Kidney (tissue), 14 donors: Measurements from ENCODE around the gene FNTB. TPM values are rescaled to one million over a fixed set of nuclear protein-coding genes. Genes with fewer than 3 reads are reported as not detected.

Source experiments
- DNase-seq, 5 donors: peaks; one replicate each; pipeline ENCODE4 v3.0.0-alpha.2; 2013 to 2020
- FAIRE-seq: peaks from 2 replicates; lab custom pipeline; 2012; peaks lifted over from hg19 to GRCh38; lab: Jason Lieb, UNC
- H3K27ac ChIP-seq, 2 donors: one replicate each; pipeline ENCODE4 v1.7.0; 2013; ENCODE audit warnings: low read depth in 2 of 2, low read length in 2 of 2, inconsistent platforms in 1 of 2
- H3K27me3 ChIP-seq: one replicate; pipeline ENCODE4 v1.7.1; 2013; ENCODE audit warnings: low read length, inconsistent platforms; ENCODE audit not compliant: control insufficient read depth, insufficient read depth
- H3K36me3 ChIP-seq, 3 donors: one replicate each; pipeline versions ENCODE4 v1.7.0 to v1.7.1; 2013; ENCODE audit warnings: low read length in 3 of 3, control low read depth in 1 of 3, inconsistent platforms in 1 of 3; ENCODE audit not compliant: insufficient read depth in 3 of 3, control insufficient read depth in 2 of 3
- H3K4me1 ChIP-seq, 3 donors: one replicate each; pipeline versions ENCODE4 v1.7.0 to v1.7.1; 2013; ENCODE audit warnings: low read length in 3 of 3, inconsistent platforms in 1 of 3, low read depth in 1 of 3; ENCODE audit not compliant: control insufficient read depth in 2 of 3, insufficient read depth in 2 of 3
- H3K4me3 ChIP-seq, 3 donors: one replicate each; pipeline versions ENCODE4 v1.7.0 to v1.8.1; 2013; ENCODE audit warnings: low read length in 3 of 3, control low read depth in 1 of 3, inconsistent platforms in 1 of 3
- H3K9ac ChIP-seq, 3 donors: one replicate each; pipeline versions ENCODE4 v1.7.0 to v1.7.1; 2013; ENCODE audit warnings: low read length in 3 of 3, control low read depth in 1 of 3, inconsistent platforms in 1 of 3
- H3K9me3 ChIP-seq, 3 donors: one replicate each; pipeline versions ENCODE4 v1.7.0 to v1.7.1; 2013; ENCODE audit warnings: low read length in 3 of 3, control low read depth in 1 of 3, inconsistent platforms in 1 of 3; ENCODE audit not compliant: control insufficient read depth in 2 of 3, insufficient read depth in 1 of 3
- intact Hi-C: fragments of 100-400 bp; cut with DNase I; formaldehyde crosslinking; loops from one replicate; pipeline ENCODE4 v1.11.1; 2022
- polyA plus RNA-seq: library from polyadenylated mRNA; stranded (reverse); fragments of 350-450 nt; fragmentation: Illumina TruSeq; extraction: RNeasy Lipid Tissue Mini Kit (QIAGEN cat#74804); gene quantifications from one replicate; pipeline ENCODE4 v1.2.3, GENCODE V29; 2014; ENCODE audit warnings: low read depth, low replicate concordance; ENCODE audit not compliant: insufficient read depth
- total RNA-seq: library from RNA; stranded (reverse); fragmentation: NEBNext Ultra II Directional; extraction: Animal tissue kit (Norgen Biotek cat#: 25700); gene quantifications from one replicate; pipeline ENCODE4 v1.2.1, GENCODE V29; 2021
- TF ChIP-seq, protein P1 (sequence below): IDR thresholded peaks from 3 replicates; pipeline ENCODE4 v1.5.1; 2012; ENCODE audit warnings: mild to moderate bottlenecking, moderate library complexity, borderline replicate concordance; ENCODE audit not compliant: insufficient read depth; ENCODE audit errors: extremely low read depth
- donor health status: control.
- donor health status: control.
- donor health status: control.
- donor health status: control.
- donor health status: control.
- donor health status: DM: yes; HTN: yes; CAD: no.
- donor health status: Normal renal cell carcinoma (clear cell type).

Gene FNTB
- total and polyA plus RNA-seq, 2 donors from 2014 or later, result 13.6 to 15.0 TPM

GRCh38 chr14:65019944-65020566 lies 33.4 kb downstream of the FNTB start:
- Histone ChIP-seq H3K4me3 (no peak overlapping the region), H3K9ac (no peak overlapping the region), H3K27me3 (no peaks in the 10 kb centered on the region), H3K4me1 (peaks cover 0 to 5% (median 2%) of the 10 kb centered on the region in 3 donors), H3K36me3 (no peaks in the 10 kb centered on the region), H3K27ac (no peak overlapping the region), H3K9me3 (no peaks in the 10 kb centered on the region)
- FAIRE-seq (peak; percentile 90), DNase-seq (peak in 3 of 5 donors; percentile 40 to 90 (median 86))
- TF ChIP-seq, protein P1, sequence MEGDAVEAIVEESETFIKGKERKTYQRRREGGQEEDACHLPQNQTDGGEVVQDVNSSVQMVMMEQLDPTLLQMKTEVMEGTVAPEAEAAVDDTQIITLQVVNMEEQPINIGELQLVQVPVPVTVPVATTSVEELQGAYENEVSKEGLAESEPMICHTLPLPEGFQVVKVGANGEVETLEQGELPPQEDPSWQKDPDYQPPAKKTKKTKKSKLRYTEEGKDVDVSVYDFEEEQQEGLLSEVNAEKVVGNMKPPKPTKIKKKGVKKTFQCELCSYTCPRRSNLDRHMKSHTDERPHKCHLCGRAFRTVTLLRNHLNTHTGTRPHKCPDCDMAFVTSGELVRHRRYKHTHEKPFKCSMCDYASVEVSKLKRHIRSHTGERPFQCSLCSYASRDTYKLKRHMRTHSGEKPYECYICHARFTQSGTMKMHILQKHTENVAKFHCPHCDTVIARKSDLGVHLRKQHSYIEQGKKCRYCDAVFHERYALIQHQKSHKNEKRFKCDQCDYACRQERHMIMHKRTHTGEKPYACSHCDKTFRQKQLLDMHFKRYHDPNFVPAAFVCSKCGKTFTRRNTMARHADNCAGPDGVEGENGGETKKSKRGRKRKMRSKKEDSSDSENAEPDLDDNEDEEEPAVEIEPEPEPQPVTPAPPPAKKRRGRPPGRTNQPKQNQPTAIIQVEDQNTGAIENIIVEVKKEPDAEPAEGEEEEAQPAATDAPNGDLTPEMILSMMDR, result peak; percentile 63
- intact Hi-C loops, result no loop called here

GRCh38 chr14:65024957-65025356 lies 38.3 kb downstream of the FNTB start:
- Histone ChIP-seq H3K9me3 (no peaks in the 10 kb centered on the region), H3K4me1 (no peaks in the 10 kb centered on the region), H3K27ac (no peak overlapping the region), H3K36me3 (peaks cover 0 to 19% (median 18%) of the 10 kb centered on the region in 3 donors), H3K9ac (no peak overlapping the region), H3K4me3 (no peak overlapping the region), H3K27me3 (no peaks in the 10 kb centered on the region)
- DNase-seq, result no peak
- intact Hi-C loops, result no loop called here
- no peak for FAIRE-seq
- TF ChIP-seq, protein P1, result no peak

DNA sequence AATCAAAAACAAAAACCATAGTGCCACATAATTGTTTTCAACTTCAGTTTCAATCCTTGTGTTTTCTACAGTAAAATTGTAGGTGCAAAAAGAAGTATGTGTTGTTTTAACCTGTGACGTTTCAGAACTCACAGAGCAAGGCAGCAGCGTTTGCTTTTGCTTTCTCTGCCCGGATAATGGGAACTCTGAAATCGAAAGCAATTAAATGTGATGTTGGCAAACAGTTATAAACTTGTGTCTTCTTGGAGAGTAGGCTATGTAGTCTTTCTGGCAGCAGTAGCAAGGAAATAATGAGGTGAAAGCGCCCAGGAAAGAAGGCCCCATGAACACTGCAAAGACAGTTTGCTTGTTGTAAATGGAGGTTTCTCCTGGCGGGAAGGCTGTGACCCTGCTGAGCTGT lies 39.1 kb downstream of the FNTB start:
- intact Hi-C loops, result no loop called here
- TF ChIP-seq, protein P1, result no peak
- no peak for FAIRE-seq

More for the DNA sequence above, 39.1 kb downstream of the FNTB start:
- Histone ChIP-seq H3K36me3 (peaks cover 0 to 22% (median 18%) of the 10 kb centered on the region in 3 donors), H3K4me1 (no peaks in the 10 kb centered on the region), H3K4me3 (no peak overlapping the region), H3K27ac (no peak overlapping the region), H3K27me3 (no peaks in the 10 kb centered on the region), H3K9me3 (no peaks in the 10 kb centered on the region), H3K9ac (no peak overlapping the region)
- DNase-seq, result no peak
